Measurements from ENCODE around the gene FADS1. TPM values are rescaled to one million over a fixed set of nuclear protein-coding genes. Genes with fewer than 3 reads are reported as not detected.

Gene FADS1
- total RNA-seq, 2 experiments from 2014 or later, result 33.9 to 34.4 TPM

GRCh38 chr11:61846362-61847020 is 29.7 kb upstream of the FADS1 start:
- Mint-ChIP-seq H3K4me3 (no peak overlapping the region), H3K4me1 (ENCODE audit: low read depth) (no peaks in the 10 kb centered on the region), H3K9me3 (no peaks in the 10 kb centered on the region), H3K36me3 (ENCODE audit: low read depth) (peaks cover 49% of the 10 kb centered on the region), H3K27ac (no peak overlapping the region), H3K27me3 (no peaks in the 10 kb centered on the region)
- ATAC-seq (no peak), DNase-seq (no peak)
- TF ChIP-seq, protein P1, sequence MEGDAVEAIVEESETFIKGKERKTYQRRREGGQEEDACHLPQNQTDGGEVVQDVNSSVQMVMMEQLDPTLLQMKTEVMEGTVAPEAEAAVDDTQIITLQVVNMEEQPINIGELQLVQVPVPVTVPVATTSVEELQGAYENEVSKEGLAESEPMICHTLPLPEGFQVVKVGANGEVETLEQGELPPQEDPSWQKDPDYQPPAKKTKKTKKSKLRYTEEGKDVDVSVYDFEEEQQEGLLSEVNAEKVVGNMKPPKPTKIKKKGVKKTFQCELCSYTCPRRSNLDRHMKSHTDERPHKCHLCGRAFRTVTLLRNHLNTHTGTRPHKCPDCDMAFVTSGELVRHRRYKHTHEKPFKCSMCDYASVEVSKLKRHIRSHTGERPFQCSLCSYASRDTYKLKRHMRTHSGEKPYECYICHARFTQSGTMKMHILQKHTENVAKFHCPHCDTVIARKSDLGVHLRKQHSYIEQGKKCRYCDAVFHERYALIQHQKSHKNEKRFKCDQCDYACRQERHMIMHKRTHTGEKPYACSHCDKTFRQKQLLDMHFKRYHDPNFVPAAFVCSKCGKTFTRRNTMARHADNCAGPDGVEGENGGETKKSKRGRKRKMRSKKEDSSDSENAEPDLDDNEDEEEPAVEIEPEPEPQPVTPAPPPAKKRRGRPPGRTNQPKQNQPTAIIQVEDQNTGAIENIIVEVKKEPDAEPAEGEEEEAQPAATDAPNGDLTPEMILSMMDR (IDR thresholded peaks at IDR 0.05), result no peak
- ChIA-PET CTCF (no interaction called here), POLR2A (interaction anchor here (0.7 to 1.1 kb wide), 2 partner anchors 9 to 12 kb away, joined by 3 read pairs; no protein-coding TSS in a partner anchor)
- intact Hi-C loops (cut with micrococcal nuclease), result no loop called here

- H3K27me3 Mint-ChIP-seq, result no peaks in the 10 kb centered on the region
- H3K4me1 Mint-ChIP-seq (ENCODE audit: low read depth), result peaks cover 1% of the 10 kb centered on the region
- POLR2A ChIA-PET, result interaction anchor here (1.1 kb wide), 1 partner anchor 11 kb away, joined by 3 read pairs; no protein-coding TSS in a partner anchor
- no peaks in the 10 kb centered on the region for H3K9me3 Mint-ChIP-seq
- TF ChIP-seq, protein P1 (IDR thresholded peaks at IDR 0.05), result no peak
- H3K4me3 Mint-ChIP-seq, result no peak overlapping the region
- H3K36me3 Mint-ChIP-seq (ENCODE audit: low read depth), result peaks cover 58% of the 10 kb centered on the region
- H3K27ac Mint-ChIP-seq, result no peak overlapping the region
- ATAC-seq, result no peak
- DNase-seq, result no peak
- intact Hi-C loops (cut with micrococcal nuclease), result no loop called here
- CTCF ChIA-PET, result interaction anchor here (1.1 kb wide), 1 partner anchor 47 kb away, joined by 3 read pairs; no protein-coding TSS in a partner anchor
Measured at GRCh38 chr11:61844909-61845565, 28.2 kb upstream of the FADS1 start.

GRCh38 chr11:61842528-61842820 is 25.7 kb upstream of the FADS1 start:
- Mint-ChIP-seq H3K36me3 (ENCODE audit: low read depth) (peaks cover 59% of the 10 kb centered on the region), H3K4me3 (no peak overlapping the region), H3K27ac (no peak overlapping the region), H3K4me1 (ENCODE audit: low read depth) (peaks cover 1% of the 10 kb centered on the region), H3K9me3 (no peaks in the 10 kb centered on the region), H3K27me3 (no peaks in the 10 kb centered on the region)
- DNase-seq (no peak), ATAC-seq (no peak)
- CTCF ChIA-PET, result interaction anchor here (0.9 kb wide), 1 partner anchor 265 kb away, joined by 3 read pairs; no protein-coding TSS in a partner anchor
- intact Hi-C loops (cut with micrococcal nuclease), result no loop called here
- TF ChIP-seq, protein P1 (IDR thresholded peaks at IDR 0.05), result no peak
- POLR2A ChIA-PET, result no interaction called here

- ChIA-PET POLR2A (interaction anchor here (1.2 kb wide), 1 partner anchor 13 kb away, joined by 3 read pairs; no protein-coding TSS in a partner anchor), CTCF (interaction anchor here (0.9 to 1.5 kb wide), 2 partner anchors 29 to 266 kb away, joined by 3 to 4 read pairs; no protein-coding TSS in a partner anchor)
- H3K4me3 Mint-ChIP-seq, result no peak overlapping the region
- peaks cover 55% of the 10 kb centered on the region for H3K36me3 Mint-ChIP-seq (ENCODE audit: low read depth)
- peaks cover 1% of the 10 kb centered on the region for H3K4me1 Mint-ChIP-seq (ENCODE audit: low read depth)
- DNase-seq (no peak), ATAC-seq (no peak)
- TF ChIP-seq, protein P1 (IDR thresholded peaks at IDR 0.05), result no peak
- intact Hi-C loops (cut with micrococcal nuclease), result no loop called here
- H3K27ac Mint-ChIP-seq, result no peak overlapping the region
- H3K9me3 Mint-ChIP-seq, result no peaks in the 10 kb centered on the region
- no peaks in the 10 kb centered on the region for H3K27me3 Mint-ChIP-seq
Measured at GRCh38 chr11:61841636-61842527, 25.1 kb upstream of the FADS1 start.

All from activated CD8-positive, alpha-beta T cell treated with anti-CD3 and anti-CD28 coated beads for 36 hours (primary cell).